Stimulated activated naive B cell treated with anti-CD40 and anti-IgM and Interleukin-4, amounts not matched to agents 10 μg/mL and 1 μg/mL and 100 μg/mL, for 72 hours (primary cell): ENCODE measurements around the gene TRIM8.
A peak's percentile ranks its signal among the peaks of the same experiment; 100 is the strongest.

Experiments used
- ATAC-seq, 2 donors: fragments of 150-1000 bp; cut with Tn5 transposase; replicated peaks; 2 replicates each; pipeline ENCODE4 v1.10.0; 2021; ENCODE audit warnings: moderate library complexity in 1 of 2
- DNase-seq: peaks from one replicate; pipeline ENCODE4 v3.0.0; 2021
- H3K27ac Mint-ChIP-seq: one replicate; pipeline ENCODE4 v1.8.0; 2022; ENCODE audit warnings: mild to moderate bottlenecking, mixed read lengths
- H3K27me3 Mint-ChIP-seq, 2 donors: one replicate each; pipeline ENCODE4 v1.8.0; 2022; ENCODE audit warnings: mixed read lengths in 2 of 2
- H3K36me3 Mint-ChIP-seq, 2 donors: one replicate each; pipeline ENCODE4 v1.8.0; 2022; ENCODE audit warnings: mixed read lengths in 2 of 2, mild to moderate bottlenecking in 1 of 2
- H3K4me1 Mint-ChIP-seq, 2 donors: one replicate each; pipeline ENCODE4 v1.8.0; 2022; ENCODE audit warnings: mixed read lengths in 2 of 2, mild to moderate bottlenecking in 1 of 2
- H3K4me3 Mint-ChIP-seq, 2 donors: one replicate each; pipeline ENCODE4 v1.8.0; 2022; ENCODE audit warnings: mild to moderate bottlenecking in 2 of 2, mixed read lengths in 2 of 2, moderate library complexity in 1 of 2
- H3K9me3 Mint-ChIP-seq, 2 donors: one replicate each; pipeline ENCODE4 v1.8.0; 2022; ENCODE audit warnings: mixed read lengths in 2 of 2, mild to moderate bottlenecking in 1 of 2

The TRIM8 gene

DNA sequence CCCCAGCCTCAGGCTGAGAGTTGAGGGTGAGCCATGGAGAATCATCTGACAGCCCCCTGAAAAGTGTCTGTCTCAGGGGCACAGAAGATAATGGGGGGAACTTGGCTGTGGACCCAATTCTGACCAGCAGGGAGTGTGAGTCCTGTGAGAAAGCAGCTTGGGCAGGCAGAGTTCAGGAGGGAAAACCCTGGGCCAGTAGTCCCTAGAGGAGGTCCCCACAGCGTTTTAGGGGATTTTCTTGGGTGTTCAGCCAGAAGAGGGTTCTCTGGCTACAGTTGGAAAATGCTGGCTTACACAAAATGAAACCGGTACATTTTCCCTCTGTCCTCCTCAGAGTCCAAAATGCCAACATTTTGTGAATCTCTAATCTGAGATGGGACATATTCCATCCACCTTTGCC lies 35.8 kb upstream of the TRIM8 start:
- Mint-ChIP-seq H3K9me3 (no peaks in the 10 kb centered on the region), H3K27me3 (no peaks in the 10 kb centered on the region), H3K36me3 (peaks cover 20 to 23% of the 10 kb centered on the region in 2 donors), H3K4me3 (no peak overlapping the region), H3K27ac (peak overlapping the region; percentile 51), H3K4me1 (peaks cover 10 to 31% of the 10 kb centered on the region in 2 donors)
- DNase-seq (no peak), ATAC-seq (peak; percentile 55 to 88)

DNA sequence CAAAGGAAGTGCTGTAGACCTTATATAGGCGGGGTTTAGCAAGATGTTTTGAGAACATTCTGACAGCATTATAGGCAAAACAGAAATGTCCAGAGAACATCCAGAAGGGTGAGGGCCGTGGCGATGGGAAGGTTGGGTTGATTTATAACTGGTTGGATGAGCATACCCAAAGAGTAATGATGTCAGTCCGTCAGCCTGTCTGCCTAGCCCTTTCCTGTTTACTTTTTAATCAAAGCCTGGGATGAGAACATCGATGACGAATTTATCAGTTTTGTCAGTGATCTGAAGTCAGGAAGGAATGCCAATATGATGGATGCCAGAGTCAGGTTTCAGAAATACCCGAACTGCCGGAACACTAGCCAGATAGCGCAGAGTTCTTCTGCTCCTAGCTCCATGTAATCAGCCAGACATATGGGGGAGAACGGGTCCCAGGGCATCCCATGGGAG lies 33.8 kb upstream of the TRIM8 start:
- Mint-ChIP-seq H3K4me3 (no peak overlapping the region), H3K36me3 (peaks cover 13 to 19% of the 10 kb centered on the region in 2 donors), H3K27ac (peak overlapping the region; percentile 6), H3K9me3 (no peaks in the 10 kb centered on the region), H3K27me3 (no peaks in the 10 kb centered on the region), H3K4me1 (peaks cover 10 to 35% of the 10 kb centered on the region in 2 donors)
- no peak for DNase-seq
- no peak for ATAC-seq

DNA sequence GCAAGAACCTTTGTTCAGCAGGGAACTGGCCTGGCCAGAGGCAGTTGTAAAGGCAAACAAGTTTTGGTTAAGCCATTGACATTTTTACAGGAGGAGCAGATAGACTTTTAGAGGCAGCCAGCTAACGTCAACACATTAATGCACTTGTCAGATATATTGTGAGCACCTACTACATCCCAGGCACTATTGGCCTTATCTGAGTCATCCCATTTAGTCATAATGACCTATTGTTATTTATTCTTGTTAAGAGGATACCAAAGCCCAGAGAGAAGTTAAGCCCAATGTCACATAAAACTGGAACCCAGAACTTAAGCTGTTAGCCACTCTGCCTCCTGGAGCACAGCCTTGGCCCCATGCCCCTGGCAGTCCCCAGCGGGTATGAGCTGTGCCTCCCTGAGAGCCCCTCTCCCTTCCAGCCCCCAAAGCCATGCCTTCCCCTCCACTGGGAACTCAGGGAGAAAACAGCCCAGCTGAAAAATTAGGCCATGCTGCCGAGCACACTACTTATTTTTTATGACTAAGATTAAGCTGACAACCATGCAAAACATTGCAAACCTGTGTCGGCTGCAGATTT lies 32.7 kb upstream of the TRIM8 start:
- Mint-ChIP-seq H3K9me3 (no peaks in the 10 kb centered on the region), H3K27ac (no peak overlapping the region), H3K36me3 (peaks cover 11 to 16% of the 10 kb centered on the region in 2 donors), H3K4me3 (no peak overlapping the region), H3K4me1 (peaks cover 16 to 46% of the 10 kb centered on the region in 2 donors), H3K27me3 (no peaks in the 10 kb centered on the region)
- ATAC-seq (no peak), DNase-seq (no peak)

DNA sequence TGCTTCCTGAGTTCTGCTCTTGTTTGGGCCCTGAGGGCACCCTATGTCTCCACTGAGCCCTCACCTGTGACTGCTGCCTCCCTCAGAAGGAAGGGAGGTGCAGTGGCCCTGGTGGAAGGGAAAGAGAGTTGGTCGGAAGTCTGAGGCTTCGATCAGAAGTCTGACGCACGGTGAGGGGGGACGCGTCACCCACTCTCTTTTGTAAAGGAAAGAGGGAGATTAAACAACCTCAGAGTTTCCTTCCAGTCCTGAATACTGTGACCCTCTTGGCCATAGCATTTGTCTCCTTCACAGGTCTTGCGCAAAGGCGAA lies 31.4 kb upstream of the TRIM8 start:
- DNase-seq: no peak

DNA sequence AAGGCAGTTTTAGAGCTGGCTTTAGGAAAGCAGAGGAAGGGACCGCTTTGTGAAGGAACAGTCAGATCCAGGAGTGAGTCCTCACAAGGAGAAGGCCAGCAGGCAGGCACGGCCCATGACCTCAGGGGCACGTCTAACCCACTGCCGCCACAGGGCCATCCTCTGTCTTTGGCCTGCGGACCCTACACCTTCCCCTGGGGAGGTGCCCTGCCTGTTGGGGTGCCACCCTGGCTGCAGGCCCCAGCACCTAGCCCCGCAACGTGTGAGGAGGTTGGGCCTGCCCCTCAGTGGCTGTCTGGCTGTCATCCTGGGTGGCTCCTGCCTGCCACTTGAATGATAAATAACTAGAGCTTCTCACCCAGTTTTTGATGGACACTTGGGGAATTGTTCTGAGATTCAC lies 31.0 kb upstream of the TRIM8 start:
- no peaks in the 10 kb centered on the region for H3K9me3 Mint-ChIP-seq
- H3K4me1 Mint-ChIP-seq: peaks cover 14 to 45% of the 10 kb centered on the region in 2 donors
- no peak overlapping the region for H3K4me3 Mint-ChIP-seq
- H3K36me3 Mint-ChIP-seq: peaks cover 21 to 29% of the 10 kb centered on the region in 2 donors
- no peaks in the 10 kb centered on the region for H3K27me3 Mint-ChIP-seq
- peak overlapping the region; percentile 44 for H3K27ac Mint-ChIP-seq
- DNase-seq (no peak), ATAC-seq (no peak)

More for the DNA sequence above, 31.4 kb upstream of the TRIM8 start:
- H3K4me3 Mint-ChIP-seq: no peak overlapping the region
- H3K27ac Mint-ChIP-seq: peak overlapping the region; percentile 44
- ATAC-seq: no peak
- H3K9me3 Mint-ChIP-seq: no peaks in the 10 kb centered on the region
- H3K27me3 Mint-ChIP-seq: no peaks in the 10 kb centered on the region
- H3K36me3 Mint-ChIP-seq: peaks cover 19 to 26% of the 10 kb centered on the region in 2 donors
- H3K4me1 Mint-ChIP-seq: peaks cover 16 to 49% of the 10 kb centered on the region in 2 donors

DNA sequence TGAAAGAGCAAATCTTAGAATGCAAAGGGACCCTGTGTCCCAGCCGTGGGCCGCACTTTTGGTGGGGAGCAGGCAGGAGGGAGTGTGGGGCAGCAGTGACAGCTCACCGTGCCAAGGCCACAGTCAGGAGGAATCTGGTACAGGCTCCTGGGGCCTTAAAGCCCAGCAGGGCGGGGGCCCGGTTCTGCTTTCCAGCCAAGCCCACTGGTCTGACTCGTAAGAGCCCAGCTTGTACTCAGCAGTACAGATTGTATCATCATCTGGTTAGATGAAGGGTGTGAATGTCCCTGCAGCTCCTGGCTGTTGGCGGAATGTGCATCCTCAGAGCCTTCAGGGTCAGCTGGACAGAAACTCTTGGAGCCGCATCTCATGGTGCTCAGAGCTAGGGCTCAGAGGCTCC lies 30.5 kb upstream of the TRIM8 start:
- Mint-ChIP-seq H3K27ac (no peak overlapping the region), H3K4me3 (no peak overlapping the region), H3K36me3 (peaks cover 21 to 34% of the 10 kb centered on the region in 2 donors), H3K4me1 (peaks cover 13 to 41% of the 10 kb centered on the region in 2 donors), H3K9me3 (no peaks in the 10 kb centered on the region), H3K27me3 (no peaks in the 10 kb centered on the region)
- ATAC-seq (no peak), DNase-seq (no peak)

DNA sequence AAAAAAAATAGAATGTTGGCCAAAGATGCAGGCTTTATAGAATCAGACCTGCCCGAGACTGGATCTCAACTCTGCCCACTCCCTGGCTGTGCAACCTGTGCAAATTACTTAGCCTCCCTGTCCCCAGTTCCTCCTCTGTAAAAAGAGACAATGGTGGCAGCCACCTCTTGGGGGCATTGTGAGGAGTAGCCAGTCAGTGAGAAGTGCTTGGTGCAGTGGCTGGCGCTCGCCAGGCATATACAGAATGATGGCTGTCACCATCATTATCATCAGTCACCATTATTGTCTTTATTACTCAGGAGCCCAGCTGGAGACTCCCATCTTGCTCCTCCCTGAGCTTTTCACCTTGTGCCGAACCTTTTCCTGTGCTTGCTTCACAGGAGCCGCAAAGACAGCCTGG lies 29.4 kb upstream of the TRIM8 start:
- H3K27ac Mint-ChIP-seq: no peak overlapping the region
- ATAC-seq (no peak), DNase-seq (no peak)
- H3K36me3 Mint-ChIP-seq: peaks cover 22 to 41% of the 10 kb centered on the region in 2 donors
- no peaks in the 10 kb centered on the region for H3K27me3 Mint-ChIP-seq
- peaks cover 13 to 36% of the 10 kb centered on the region in 2 donors for H3K4me1 Mint-ChIP-seq
- H3K9me3 Mint-ChIP-seq: no peaks in the 10 kb centered on the region
- no peak overlapping the region for H3K4me3 Mint-ChIP-seq

DNA sequence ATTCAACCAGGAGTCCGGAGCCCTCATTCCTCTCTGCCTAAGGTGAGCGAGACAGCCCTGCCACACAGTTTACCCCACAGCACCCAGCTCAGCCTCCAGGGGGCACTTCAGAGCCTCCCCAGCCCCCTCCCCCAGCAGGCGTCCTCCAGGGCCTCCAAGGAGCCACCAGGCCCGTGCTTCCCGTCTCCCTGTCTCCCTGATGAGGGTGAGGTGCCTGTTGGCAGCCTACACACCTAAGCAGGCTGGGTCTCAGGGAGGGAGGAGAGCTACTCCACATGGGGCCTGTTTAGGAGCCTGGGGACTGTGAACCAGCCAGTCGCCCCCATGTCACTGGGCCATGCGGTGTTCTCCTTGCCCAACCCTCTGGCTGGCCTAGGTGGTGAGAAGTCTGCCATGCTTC lies 28.9 kb upstream of the TRIM8 start:
- Mint-ChIP-seq H3K27me3 (no peaks in the 10 kb centered on the region), H3K36me3 (peaks cover 22 to 43% of the 10 kb centered on the region in 2 donors), H3K27ac (no peak overlapping the region), H3K4me1 (peaks cover 13 to 36% of the 10 kb centered on the region in 2 donors), H3K4me3 (no peak overlapping the region), H3K9me3 (no peaks in the 10 kb centered on the region)
- no peak for ATAC-seq
- DNase-seq: no peak

DNA sequence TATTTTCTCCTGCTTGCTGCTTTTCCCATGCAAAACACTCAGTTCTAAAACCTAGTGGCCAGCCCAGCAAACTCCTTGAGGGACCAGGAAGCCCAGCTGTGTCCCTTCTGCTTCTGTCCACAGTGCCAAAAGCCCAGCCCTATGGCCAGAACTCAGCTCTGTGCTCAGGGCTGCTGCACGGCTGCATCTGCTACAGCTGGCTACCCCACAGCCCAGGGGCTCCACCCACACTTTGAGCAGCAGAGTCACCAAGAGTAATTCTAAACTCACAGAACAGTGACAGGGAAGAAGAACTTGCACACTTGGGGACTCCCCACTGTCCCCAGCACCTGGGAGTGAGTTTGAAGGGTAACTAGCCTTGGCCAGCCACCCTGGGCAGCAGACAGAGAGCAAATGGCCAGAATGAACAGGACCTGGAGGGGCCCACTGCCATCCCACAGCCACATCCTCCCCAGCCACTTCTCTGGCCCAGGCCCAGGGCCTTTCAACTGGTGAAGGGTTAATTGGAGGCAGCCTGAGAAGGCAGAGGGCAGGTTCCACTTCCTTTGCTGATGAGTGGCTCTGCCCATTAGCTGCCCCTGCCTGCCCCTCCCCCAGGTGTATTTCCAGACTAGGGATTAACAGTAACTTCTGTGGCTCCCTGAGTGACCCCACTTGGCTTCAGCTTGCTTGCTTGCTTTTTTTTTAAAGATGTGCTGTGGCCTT lies 28.1 kb upstream of the TRIM8 start:
- Mint-ChIP-seq H3K27ac (peak overlapping the region; percentile 92), H3K27me3 (no peaks in the 10 kb centered on the region), H3K9me3 (no peaks in the 10 kb centered on the region), H3K4me1 (peaks cover 13 to 31% of the 10 kb centered on the region in 2 donors), H3K36me3 (peaks cover 20 to 42% of the 10 kb centered on the region in 2 donors), H3K4me3 (peak overlapping the region in 1 of 2 donors; percentile 17)
- ATAC-seq (peak; percentile 98), DNase-seq (peak; percentile 21)

DNA sequence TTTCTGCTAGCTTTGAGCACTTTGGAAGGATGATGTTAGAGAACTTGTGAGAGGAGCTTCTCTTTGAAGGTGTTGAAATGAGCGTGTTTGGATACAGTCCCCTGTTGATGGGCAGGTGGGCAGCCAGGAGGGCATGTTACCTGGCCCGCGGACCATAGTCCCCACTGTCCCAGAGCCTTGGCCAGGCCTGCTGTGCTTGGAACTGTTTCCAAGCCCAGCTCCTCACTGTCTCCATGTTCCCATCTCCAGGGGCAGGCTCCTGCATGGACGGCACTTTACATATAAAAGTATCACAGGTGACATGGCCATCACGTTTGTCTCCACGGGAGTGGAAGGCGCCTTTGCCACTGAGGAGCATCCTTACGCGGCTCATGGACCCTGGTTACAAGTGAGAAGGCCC lies 27.2 kb upstream of the TRIM8 start:
- Mint-ChIP-seq H3K36me3 (peaks cover 21 to 42% of the 10 kb centered on the region in 2 donors), H3K27me3 (no peaks in the 10 kb centered on the region), H3K27ac (no peak overlapping the region), H3K4me1 (peaks cover 13 to 31% of the 10 kb centered on the region in 2 donors), H3K9me3 (no peaks in the 10 kb centered on the region), H3K4me3 (no peak overlapping the region)
- DNase-seq (no peak), ATAC-seq (no peak)

DNA sequence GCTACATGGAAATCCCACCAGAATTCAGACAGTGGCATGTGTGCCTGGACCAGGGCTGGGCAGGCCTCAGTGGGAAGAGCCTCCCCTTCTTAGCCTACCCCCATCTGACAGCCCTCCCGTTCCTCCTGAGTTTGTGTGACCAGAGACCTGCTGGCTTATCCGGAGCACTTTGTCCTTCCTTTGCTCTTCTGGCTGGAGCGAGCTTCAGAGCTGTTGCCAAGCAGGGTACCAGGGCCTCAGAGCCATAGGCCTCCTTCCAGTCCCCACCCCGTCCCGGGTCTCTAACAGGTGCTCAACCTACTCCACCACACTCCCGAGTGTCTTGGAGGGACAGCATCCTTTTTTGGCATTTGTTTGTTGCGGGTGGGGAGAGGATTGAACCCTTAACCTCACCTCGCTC lies 26.5 kb upstream of the TRIM8 start:
- DNase-seq (no peak), ATAC-seq (no peak)
- Mint-ChIP-seq H3K27me3 (no peaks in the 10 kb centered on the region), H3K4me3 (no peak overlapping the region), H3K36me3 (peaks cover 21 to 41% of the 10 kb centered on the region in 2 donors), H3K9me3 (no peaks in the 10 kb centered on the region), H3K4me1 (peaks cover 9 to 25% of the 10 kb centered on the region in 2 donors), H3K27ac (no peak overlapping the region)

DNA sequence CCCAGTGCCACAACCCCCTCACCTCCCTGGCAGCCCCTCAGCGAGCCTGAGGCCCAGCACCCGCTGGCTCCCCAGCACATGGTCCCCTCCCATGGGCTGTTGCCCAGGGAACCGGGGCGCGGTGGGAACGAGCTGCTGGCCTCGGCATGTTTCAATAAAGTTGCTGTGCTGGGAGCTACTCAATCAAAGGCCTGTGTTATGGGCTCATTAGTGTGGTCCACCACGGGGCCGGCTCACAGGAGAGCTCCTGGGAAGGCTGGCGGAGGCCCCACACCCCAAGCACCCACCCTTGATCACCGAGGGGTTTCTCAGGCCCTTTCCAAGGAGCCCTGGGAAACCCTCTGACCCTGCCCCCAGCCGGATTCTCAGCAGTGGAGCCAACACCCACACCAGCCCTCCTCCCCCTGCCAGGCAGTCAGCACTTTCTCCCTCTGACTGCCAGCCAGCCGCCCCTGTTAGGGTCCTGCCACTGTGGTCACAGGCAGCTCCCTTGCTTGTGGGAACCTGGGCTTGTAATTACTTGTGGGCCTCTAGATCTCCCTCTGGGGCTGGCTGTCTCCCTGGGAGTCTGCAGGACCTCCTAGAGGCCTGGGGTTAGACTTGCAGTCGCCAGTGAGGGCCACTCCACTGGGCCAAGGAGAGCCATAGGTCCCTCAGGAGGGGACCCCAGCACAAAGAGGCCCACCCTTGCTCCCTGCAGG lies 24.8 kb upstream of the TRIM8 start:
- DNase-seq: no peak
- H3K4me1 Mint-ChIP-seq: peaks cover 6 to 21% of the 10 kb centered on the region in 2 donors
- no peak overlapping the region for H3K4me3 Mint-ChIP-seq
- ATAC-seq: no peak
- no peaks in the 10 kb centered on the region for H3K27me3 Mint-ChIP-seq
- H3K9me3 Mint-ChIP-seq: no peaks in the 10 kb centered on the region
- no peak overlapping the region for H3K27ac Mint-ChIP-seq
- peaks cover 18 to 38% of the 10 kb centered on the region in 2 donors for H3K36me3 Mint-ChIP-seq

DNA sequence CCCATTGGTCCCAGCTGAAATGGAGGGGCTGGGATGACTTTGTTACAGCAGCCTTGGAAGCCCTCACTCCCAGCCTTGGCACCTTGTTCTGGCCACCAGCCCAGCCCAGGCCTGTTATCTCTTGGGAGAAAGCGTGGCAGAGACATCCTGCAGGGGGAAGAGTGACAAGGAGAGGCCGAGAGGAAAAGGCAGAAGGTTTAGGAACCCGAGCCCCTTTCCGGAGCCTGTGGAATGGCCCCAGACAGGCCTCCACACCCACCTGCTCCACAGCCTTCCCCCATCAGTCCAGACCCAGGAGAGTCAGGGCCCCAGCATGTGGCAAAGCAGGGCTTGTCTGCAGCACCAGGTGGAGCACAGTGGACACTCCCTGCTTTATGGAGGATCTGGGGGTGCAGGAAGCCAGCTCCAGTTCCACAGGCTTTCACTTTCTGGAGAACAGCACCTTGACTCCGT lies 24.1 kb upstream of the TRIM8 start:
- H3K36me3 Mint-ChIP-seq: peaks cover 18 to 36% of the 10 kb centered on the region in 2 donors
- peaks cover 10 to 26% of the 10 kb centered on the region in 2 donors for H3K4me1 Mint-ChIP-seq
- H3K27me3 Mint-ChIP-seq: no peaks in the 10 kb centered on the region
- no peaks in the 10 kb centered on the region for H3K9me3 Mint-ChIP-seq
- ATAC-seq (no peak), DNase-seq (no peak)
- H3K4me3 Mint-ChIP-seq: no peak overlapping the region
- H3K27ac Mint-ChIP-seq: no peak overlapping the region

DNA sequence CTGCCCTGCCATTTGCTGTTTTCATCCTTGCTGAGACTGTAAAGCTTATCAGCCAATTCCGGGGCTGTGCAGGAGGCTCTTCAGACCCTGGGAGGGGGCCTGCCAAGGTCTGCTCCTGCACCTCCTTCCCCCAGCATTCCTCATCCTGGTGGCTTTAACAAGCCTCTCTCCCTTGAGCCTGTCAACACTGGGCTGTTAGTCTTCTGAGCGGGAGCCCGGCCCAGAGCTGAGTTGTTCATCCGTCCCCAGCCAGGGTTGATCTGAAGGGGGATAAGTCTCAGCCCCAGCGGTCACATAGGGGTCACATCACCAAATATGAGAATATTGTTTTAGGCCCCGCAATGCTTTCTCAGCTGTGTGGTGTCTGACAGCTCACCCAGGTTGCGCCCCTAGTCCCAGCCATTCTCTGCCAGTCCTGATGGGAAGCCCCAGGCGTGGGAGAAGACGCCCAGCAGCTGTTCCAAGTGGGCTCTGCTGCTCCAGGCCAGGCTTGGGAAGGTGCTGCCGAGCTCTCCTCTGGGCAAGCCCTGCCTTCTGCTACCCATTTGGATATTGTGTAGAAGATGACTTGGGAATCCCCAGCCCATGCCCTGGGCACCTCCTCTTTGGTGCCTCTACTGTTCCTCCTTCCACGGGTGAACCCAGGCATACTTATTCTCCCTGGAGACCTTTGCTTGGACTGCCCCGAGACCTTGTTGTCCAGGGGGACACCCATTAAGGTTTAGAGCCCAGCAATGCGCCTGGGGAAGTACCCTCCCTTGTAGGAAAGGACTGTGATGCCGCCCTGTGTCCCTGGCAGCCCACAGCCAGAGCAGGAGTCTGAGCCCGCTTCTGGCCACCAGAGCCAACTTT lies 23.5 kb upstream of the TRIM8 start:
- peaks cover 15 to 26% of the 10 kb centered on the region in 2 donors for H3K4me1 Mint-ChIP-seq
- no peak overlapping the region for H3K27ac Mint-ChIP-seq
- no peak overlapping the region for H3K4me3 Mint-ChIP-seq
- DNase-seq (no peak), ATAC-seq (no peak)
- H3K36me3 Mint-ChIP-seq: peaks cover 18 to 35% of the 10 kb centered on the region in 2 donors
- H3K9me3 Mint-ChIP-seq: no peaks in the 10 kb centered on the region
- no peaks in the 10 kb centered on the region for H3K27me3 Mint-ChIP-seq
